Stimulated activated CD4-positive, alpha-beta T cell treated with anti-CD3 and anti-CD28 coated beads, Interleukin-15, amount 100 ng/mL, for 24 hours (primary cell): ENCODE data around the gene OR2M3.
"Not testable (repeated sequence)": the region's sequence is repeated elsewhere in the genome, so short reads cannot be mapped to it uniquely, and the experiment has no call there.

Experiments used
- DNase-seq: peaks from one replicate; pipeline ENCODE4 v3.0.0-alpha.2; 2020

The OR2M3 gene

GRCh38 chr1:248196965-248197364 is at the start of gene OR2M3:
OR2M3 (plus strand) TSS chr1:248197265; CDS start chr1:248203068, 5,803 bp downstream.
- no peak for DNase-seq

GRCh38 chr1:248152056-248152827 is 44.8 kb upstream of the OR2M3 start:
- no peak for DNase-seq

GRCh38 chr1:248155927-248156326 is 41.1 kb upstream of the OR2M3 start:
- no peak for DNase-seq

- no peak for DNase-seq
Measured at GRCh38 chr1:248158758-248159157, 38.3 kb upstream of the OR2M3 start.

- no peak for DNase-seq
Measured at GRCh38 chr1:248164031-248164430, 33.0 kb upstream of the OR2M3 start.

GRCh38 chr1:248165186-248165585 is 31.9 kb upstream of the OR2M3 start:
- no peak for DNase-seq

GRCh38 chr1:248174521-248174920 is 22.5 kb upstream of the OR2M3 start, which contains the start of gene OR2M2:
OR2M2 (plus strand) TSS chr1:248174821; CDS start chr1:248179986, 5,165 bp downstream.
- no peak for DNase-seq

- DNase-seq, result no peak
Measured at GRCh38 chr1:248183996-248184395, 13.1 kb upstream of the OR2M3 start.

- no peak for DNase-seq
Measured at GRCh38 chr1:248187363-248187762, 9.7 kb upstream of the OR2M3 start.

- no peak for DNase-seq
Measured at GRCh38 chr1:248189026-248189425, 8.0 kb upstream of the OR2M3 start.

- no peak for DNase-seq
Measured at GRCh38 chr1:248194117-248194516, 2.9 kb upstream of the OR2M3 start.

GRCh38 chr1:248215880-248216279 is 18.8 kb downstream of the OR2M3 start:
- DNase-seq, result no peak

- DNase-seq, result no peak
Measured at GRCh38 chr1:248225537-248225936, 28.5 kb downstream of the OR2M3 start.

GRCh38 chr1:248229360-248229908 is 32.4 kb downstream of the OR2M3 start:
- no peak for DNase-seq

GRCh38 chr1:248231117-248231516 is 34.1 kb downstream of the OR2M3 start, which contains the start of gene OR2M4:
OR2M4 (plus strand) TSS chr1:248231417; CDS start chr1:248238929, 7,512 bp downstream.
- no peak for DNase-seq

- no peak for DNase-seq
Measured at GRCh38 chr1:248239478-248239877, 42.4 kb downstream of the OR2M3 start.

- peak; percentile 26 for DNase-seq
Measured at GRCh38 chr1:248243204-248243603, 46.1 kb downstream of the OR2M3 start.

- not testable (repeated sequence) for DNase-seq
Measured at GRCh38 chr1:248259309-248259708, 62.2 kb downstream of the OR2M3 start.
